Right cardiac atrium (tissue), 5 donors: ENCODE measurements around the gene CCDC141. TPM values are rescaled to one million over a fixed set of nuclear protein-coding genes. Genes with fewer than 3 reads are reported as not detected.

Experiments
- ATAC-seq, 2 donors: fragments of 200-7000 bp; cut with Tn5 transposase; one replicate each; pipeline versions ENCODE4 v1.8.0 to v1.9.1; 2020; ENCODE audit warnings: moderate library complexity in 2 of 2, mild to moderate bottlenecking in 1 of 2
- DNase-seq, 3 donors: peaks; one replicate each; pipeline ENCODE4 v3.0.0-alpha.2; 2020
- H3K27ac ChIP-seq: one replicate; pipeline ENCODE4 v1.5.1; 2013; ENCODE audit warnings: mild to moderate bottlenecking, low read length, control low read depth, moderate library complexity
- H3K27me3 ChIP-seq: one replicate; pipeline ENCODE4 v1.6.1; 2013; ENCODE audit not compliant: control insufficient read depth, insufficient read depth
- H3K4me1 ChIP-seq: one replicate; pipeline ENCODE4 v1.6.1; 2013; ENCODE audit warnings: low read length; ENCODE audit not compliant: control insufficient read depth, insufficient read depth
- H3K4me3 ChIP-seq: one replicate; pipeline ENCODE4 v1.5.1; 2013; ENCODE audit warnings: low read length, control low read depth
- H3K9me3 ChIP-seq: one replicate; pipeline ENCODE4 v1.6.1; 2013; ENCODE audit warnings: low read length; ENCODE audit not compliant: control insufficient read depth
- WGBS: extraction: QIAGEN DNeasy Blood & Tissue Kit; methylation state at CpG from one replicate; pipeline ENCODE4 v1.1.7; 2013; 5-methylcytosine and 5-hydroxymethylcytosine counted together
- intact Hi-C, 4 donors: fragments of 100-400 bp; cut with DNase I; formaldehyde crosslinking; loops; one replicate each; pipeline versions ENCODE4 v1.11.0 to v1.14.0; 2022 to 2023
- polyA plus RNA-seq: library from polyadenylated mRNA; stranded (reverse); fragments of 200-250 nt; gene quantifications from one replicate; pipeline ENCODE4 v1.2.3, GENCODE V29; 2013
- total RNA-seq, 4 donors: library from RNA; stranded (reverse); fragmentation: NEBNext Ultra II Directional; extraction: Animal tissue kit (Norgen Biotek cat#: 25700); gene quantifications; one replicate each; pipeline ENCODE4 v1.2.1, GENCODE V29; 2021
- donor health status: healthy with polysubstance abuse.
- donor health status: DM: no; HTN: yes; CAD: no.
- donor health status: DM: no; HTN: no; CAD: no.
- donor health status: DM: no; HTN: yes; CAD: no; lungs with severe emphysema.
- donor health status: DM: yes; HTN: yes; CAD: no.

Gene CCDC141
- total and polyA plus RNA-seq, 5 donors: 18.1 to 128 (median 71.7) TPM

DNA sequence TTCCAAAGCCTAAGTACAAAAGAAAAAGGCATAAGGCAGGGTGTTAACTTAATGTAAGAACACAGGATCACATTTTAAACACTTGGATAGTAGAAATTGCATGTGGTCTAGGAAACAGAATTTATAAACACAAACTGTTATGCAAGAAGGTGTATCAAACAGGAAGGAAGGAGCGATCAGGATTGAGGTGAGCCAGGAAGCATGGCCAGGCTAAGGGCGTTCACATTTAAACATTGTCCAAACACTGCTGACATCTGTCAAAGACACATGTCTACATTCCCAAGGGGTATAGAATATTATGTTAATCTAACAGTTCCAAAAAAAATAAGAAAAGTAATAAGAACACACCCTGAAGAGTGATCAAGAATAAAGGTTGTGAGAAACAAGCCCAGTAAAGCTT lies 71.3 kb downstream of the CCDC141 start:
- H3K9me3 ChIP-seq: no peaks in the 10 kb centered on the region
- no peak for ATAC-seq
- H3K4me3 ChIP-seq: no peak overlapping the region
- intact Hi-C loops: no loop called here
- H3K27me3 ChIP-seq: no peaks in the 10 kb centered on the region
- no peak for DNase-seq
- WGBS: 62% methylated on average over 2 of the region's 2 CpGs
- no peaks in the 10 kb centered on the region for H3K4me1 ChIP-seq
- H3K27ac ChIP-seq: no peak overlapping the region

DNA sequence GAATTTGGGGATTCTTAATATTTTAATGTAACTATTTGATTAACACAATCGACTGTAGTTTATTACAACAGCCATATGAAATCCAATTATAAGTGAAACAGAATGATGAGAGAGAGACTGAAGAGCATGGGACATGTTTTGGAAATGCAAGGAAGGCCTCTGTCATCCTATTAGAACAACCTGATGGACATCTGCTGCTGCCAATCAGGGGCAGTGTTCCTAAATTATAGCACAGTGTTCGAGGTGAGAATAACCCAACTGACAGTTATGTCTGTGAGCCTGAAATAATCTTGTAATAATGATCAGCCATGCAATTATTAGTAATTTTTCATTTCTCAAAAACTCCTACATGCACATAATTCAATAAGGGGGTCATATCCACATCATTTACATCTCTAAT lies 73.6 kb downstream of the CCDC141 start:
- DNase-seq: no peak
- ATAC-seq: no peak
- Histone ChIP-seq H3K27me3 (no peaks in the 10 kb centered on the region), H3K9me3 (no peaks in the 10 kb centered on the region), H3K4me1 (no peaks in the 10 kb centered on the region), H3K4me3 (no peak overlapping the region), H3K27ac (no peak overlapping the region)
- 85% methylated on average over 2 of the region's 2 CpGs for WGBS
- intact Hi-C loops: no loop called here

DNA sequence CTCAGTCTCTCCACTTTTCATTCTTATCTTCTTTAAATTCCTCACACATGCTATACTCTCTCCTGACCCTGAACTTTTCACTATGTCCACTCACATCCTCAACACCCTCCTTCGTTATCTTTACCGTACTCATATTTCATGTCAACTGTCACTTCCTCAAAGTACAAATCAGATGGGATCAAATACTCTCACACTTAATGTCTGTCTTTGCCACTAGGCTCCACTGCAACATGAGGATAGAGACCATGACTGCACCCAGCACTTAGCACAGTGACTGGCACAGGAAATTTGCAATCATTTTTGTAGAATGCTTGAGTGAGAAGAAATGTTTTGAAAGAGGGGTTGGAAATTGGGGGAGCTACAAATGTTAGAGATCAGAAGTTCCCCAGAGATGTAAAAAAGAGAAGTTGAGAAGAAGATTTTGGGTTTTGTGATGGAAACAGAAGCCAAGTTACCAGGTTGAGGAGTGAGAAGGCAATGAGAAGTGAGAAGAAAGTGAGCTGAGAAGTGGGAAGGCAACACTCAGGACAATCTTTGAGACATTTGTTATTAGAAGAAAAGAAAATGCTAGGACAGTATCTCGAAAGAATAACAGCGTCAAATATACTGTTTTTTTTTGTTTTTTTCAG lies 87.0 kb downstream of the CCDC141 start:
- ATAC-seq: peak; percentile 73 to 83
- WGBS: 64% methylated on average over 4 of the region's 4 CpGs
- intact Hi-C loops: no loop called here

DNA sequence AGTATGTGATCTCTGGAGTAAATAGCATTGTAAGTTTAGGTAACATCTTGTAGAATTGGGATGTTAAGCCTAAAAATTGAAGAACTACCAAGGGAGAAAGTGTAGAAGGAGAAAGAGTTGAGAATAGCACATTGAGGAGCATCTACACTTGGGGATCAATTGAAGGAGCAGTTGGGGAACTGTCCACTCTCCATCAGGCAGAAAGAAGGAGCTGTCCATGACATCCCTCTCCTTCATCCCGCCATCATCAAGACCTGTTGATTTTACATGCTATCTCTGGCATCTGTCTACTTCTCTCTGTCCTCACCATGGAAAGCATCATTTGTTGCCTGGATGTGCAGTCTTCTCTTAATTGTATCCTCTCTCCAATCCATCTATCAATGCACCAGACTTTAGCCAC lies 87.8 kb downstream of the CCDC141 start:
- H3K4me1 ChIP-seq: no peaks in the 10 kb centered on the region
- intact Hi-C loops: no loop called here
- no peak for DNase-seq
- WGBS: 71% methylated on average over 1 of the region's 1 CpG
- H3K27me3 ChIP-seq: no peaks in the 10 kb centered on the region
- H3K4me3 ChIP-seq: no peak overlapping the region
- H3K9me3 ChIP-seq: no peaks in the 10 kb centered on the region
- H3K27ac ChIP-seq: no peak overlapping the region
- ATAC-seq: no peak

More for the DNA sequence above, 87.0 kb downstream of the CCDC141 start:
- Histone ChIP-seq H3K9me3 (no peaks in the 10 kb centered on the region), H3K27ac (no peak overlapping the region), H3K27me3 (no peaks in the 10 kb centered on the region), H3K4me1 (no peaks in the 10 kb centered on the region), H3K4me3 (no peak overlapping the region)
- DNase-seq: no peak

DNA sequence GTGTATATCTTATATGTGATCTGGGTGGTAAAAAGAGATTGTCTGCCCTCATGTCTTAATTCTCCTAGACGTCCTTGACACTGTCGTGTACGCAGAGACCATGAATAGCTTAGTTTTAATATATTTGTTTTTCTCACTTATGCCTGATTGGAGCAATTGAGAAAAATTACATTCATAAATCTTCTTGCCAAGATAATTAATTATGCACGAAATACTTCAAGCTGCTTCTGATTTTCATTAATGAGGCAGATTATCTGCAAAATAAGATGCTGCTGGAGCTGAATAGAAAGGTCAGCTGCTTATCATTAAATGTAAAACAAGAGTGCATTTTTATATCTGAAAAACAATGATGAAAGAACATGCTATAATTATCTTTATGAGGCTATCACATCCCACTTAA lies 95.9 kb downstream of the CCDC141 start:
- Histone ChIP-seq H3K27ac (no peak overlapping the region), H3K27me3 (no peaks in the 10 kb centered on the region), H3K9me3 (no peaks in the 10 kb centered on the region), H3K4me3 (no peak overlapping the region), H3K4me1 (peaks cover 3% of the 10 kb centered on the region)
- intact Hi-C loops: no loop called here
- DNase-seq: no peak
- ATAC-seq: no peak
- 80% methylated on average over 4 of the region's 4 CpGs for WGBS

DNA sequence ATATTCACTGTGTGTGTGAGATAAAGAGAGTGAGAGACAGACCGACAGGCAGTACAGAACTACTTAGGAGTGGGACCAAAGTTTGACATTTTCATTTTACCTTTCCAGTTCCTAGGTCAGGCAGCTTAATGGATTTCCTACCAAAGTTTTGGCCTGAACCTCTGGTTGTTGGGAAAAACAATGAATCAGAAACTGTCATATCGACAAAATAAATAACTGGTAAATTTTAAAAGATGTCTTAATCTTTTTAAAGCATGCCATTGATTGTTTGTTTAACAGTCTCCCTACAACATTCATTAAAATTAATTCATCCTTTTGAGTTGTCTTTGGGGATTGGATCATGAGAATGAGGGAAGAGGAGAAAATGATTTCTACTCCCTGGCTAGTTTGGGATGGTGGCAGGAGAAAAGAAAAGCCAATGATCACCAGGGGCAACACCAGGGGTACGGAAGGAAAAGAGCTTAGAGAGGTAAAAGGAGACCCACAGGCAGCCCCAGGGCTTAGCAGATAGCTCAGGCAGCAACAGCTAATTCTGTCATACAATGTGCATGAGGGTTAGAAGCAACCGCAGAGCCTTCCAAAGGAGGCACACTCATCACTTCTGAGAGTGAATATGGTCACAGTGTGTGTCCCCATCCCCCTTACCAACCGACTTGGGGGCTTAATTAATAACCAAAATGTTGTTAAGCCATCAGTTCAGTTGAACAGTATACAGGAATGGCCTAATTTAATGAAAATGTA lies 98.5 kb downstream of the CCDC141 start:
- Histone ChIP-seq H3K27ac (no peak overlapping the region), H3K9me3 (no peaks in the 10 kb centered on the region), H3K4me1 (peaks cover 3% of the 10 kb centered on the region), H3K4me3 (no peak overlapping the region), H3K27me3 (no peaks in the 10 kb centered on the region)
- WGBS: 84% methylated on average over 5 of the region's 5 CpGs
- intact Hi-C loops: no loop called here
- DNase-seq (no peak), ATAC-seq (no peak)

DNA sequence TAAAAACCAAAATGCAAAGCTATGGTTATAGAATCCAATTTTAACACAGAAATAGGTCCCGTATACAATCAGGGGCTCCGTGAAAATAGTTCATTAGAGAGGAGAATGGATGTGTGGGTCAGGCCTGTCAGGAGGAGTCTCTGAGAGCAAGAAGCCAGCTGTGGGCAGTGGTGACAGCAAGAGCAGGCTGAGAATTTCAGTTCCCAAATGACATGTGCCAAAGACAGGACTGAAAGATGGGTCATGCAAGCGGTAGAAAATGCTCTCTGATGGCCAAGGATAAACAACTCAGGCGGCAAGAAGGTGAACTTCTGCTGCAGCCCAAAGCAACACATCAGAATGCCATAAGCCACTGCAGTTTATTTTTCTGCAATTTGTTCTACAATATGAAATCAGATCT lies 100.4 kb downstream of the CCDC141 start:
- ATAC-seq (no peak), DNase-seq (no peak)
- intact Hi-C loops: no loop called here
- Histone ChIP-seq H3K4me3 (no peak overlapping the region), H3K9me3 (no peaks in the 10 kb centered on the region), H3K4me1 (no peaks in the 10 kb centered on the region), H3K27me3 (no peaks in the 10 kb centered on the region), H3K27ac (no peak overlapping the region)
- 69% methylated on average over 4 of the region's 4 CpGs for WGBS

DNA sequence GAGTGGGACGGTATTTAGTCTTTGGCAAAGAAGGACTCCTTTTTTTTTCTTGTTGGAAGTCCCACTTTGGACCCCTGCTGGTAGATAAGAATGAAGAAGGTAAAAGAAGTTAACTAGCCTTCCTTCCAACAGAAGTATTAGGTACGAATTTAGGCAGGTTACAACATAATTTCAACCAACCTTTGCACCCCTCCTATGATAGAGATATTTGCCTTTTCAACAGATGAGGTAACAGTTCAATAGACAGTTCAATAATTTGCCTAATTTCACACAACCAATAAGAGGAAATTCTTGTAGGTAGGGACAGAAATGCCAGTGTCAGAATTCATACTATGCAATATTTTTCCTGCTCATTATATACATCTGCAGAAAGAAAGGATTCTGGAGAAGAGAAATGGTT lies 100.8 kb downstream of the CCDC141 start:
- Histone ChIP-seq H3K4me3 (no peak overlapping the region), H3K27ac (no peak overlapping the region), H3K27me3 (no peaks in the 10 kb centered on the region), H3K9me3 (no peaks in the 10 kb centered on the region), H3K4me1 (no peaks in the 10 kb centered on the region)
- no peak for ATAC-seq
- intact Hi-C loops: no loop called here
- WGBS: 86% methylated on average over 2 of the region's 2 CpGs
- no peak for DNase-seq

DNA sequence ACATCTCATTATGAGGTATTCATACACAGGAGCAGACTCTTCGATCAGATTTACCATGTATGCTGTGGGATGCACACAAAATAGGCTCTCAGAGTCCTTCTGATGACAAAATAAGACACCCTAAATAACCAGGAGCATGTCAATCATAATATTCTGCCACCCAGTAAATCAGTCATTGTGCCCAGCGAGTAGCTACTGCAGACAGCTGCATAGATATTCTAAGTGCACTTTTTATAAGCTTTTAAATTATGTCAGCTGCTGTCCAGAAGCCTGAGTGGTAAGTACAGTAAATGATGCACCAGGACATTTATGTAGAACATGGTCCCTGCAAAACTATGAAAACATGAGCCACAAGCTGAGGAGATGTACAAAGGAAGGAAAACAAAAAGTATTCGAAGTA lies 102.9 kb downstream of the CCDC141 start:
- WGBS: 83% methylated on average over 3 of the region's 3 CpGs
- H3K27ac ChIP-seq: no peak overlapping the region
- H3K4me3 ChIP-seq: no peak overlapping the region
- intact Hi-C loops: no loop called here
- no peaks in the 10 kb centered on the region for H3K4me1 ChIP-seq
- no peak for DNase-seq
- no peaks in the 10 kb centered on the region for H3K9me3 ChIP-seq
- H3K27me3 ChIP-seq: no peaks in the 10 kb centered on the region
- ATAC-seq: no peak

DNA sequence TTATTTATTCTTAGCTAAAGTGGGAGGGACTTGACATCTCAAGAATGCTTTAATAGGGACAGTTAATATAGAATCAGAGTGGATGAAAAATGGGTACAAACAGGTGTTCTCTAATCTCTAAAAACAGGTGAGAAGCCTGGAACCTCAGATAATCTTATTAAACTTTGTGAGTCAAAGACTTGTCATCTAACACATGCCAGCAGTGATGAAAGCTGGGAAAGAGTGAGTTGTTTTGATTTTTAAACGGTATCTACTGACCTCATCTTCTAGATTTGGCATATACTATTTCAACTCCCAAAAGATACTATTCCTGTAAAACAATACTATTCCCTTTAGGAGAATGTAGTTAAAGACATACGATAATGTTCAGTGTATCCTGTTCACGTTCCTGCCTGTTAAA lies 103.4 kb downstream of the CCDC141 start:
- no peaks in the 10 kb centered on the region for H3K9me3 ChIP-seq
- H3K27me3 ChIP-seq: no peaks in the 10 kb centered on the region
- no peaks in the 10 kb centered on the region for H3K4me1 ChIP-seq
- no peak overlapping the region for H3K27ac ChIP-seq
- no peak overlapping the region for H3K4me3 ChIP-seq
- no peak for DNase-seq
- 53% methylated on average over 3 of the region's 3 CpGs for WGBS
- ATAC-seq: no peak
- intact Hi-C loops: no loop called here

DNA sequence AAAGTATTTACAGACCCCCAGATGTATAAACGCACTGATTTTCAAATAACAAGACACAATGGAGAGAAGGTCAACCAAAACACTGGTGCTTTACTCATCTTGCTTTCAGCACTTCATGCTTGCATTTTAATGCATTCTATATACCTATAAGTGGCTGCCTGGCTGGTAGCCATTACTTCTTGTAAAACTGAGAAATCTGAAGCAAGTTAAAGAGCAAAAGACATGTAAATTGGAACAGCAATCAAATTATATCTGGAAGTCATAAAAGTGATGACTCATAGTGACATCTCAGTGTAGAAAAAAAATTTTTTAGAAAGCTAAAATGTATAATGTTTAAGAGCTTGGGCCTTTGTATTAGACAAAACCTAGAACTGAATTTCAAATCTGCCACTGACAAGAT lies 106.2 kb downstream of the CCDC141 start:
- Histone ChIP-seq H3K9me3 (no peaks in the 10 kb centered on the region), H3K4me1 (no peaks in the 10 kb centered on the region), H3K27ac (no peak overlapping the region), H3K4me3 (no peak overlapping the region), H3K27me3 (no peaks in the 10 kb centered on the region)
- ATAC-seq (no peak), DNase-seq (no peak)
- 89% methylated on average over 1 of the region's 1 CpG for WGBS
- intact Hi-C loops: no loop called here

DNA sequence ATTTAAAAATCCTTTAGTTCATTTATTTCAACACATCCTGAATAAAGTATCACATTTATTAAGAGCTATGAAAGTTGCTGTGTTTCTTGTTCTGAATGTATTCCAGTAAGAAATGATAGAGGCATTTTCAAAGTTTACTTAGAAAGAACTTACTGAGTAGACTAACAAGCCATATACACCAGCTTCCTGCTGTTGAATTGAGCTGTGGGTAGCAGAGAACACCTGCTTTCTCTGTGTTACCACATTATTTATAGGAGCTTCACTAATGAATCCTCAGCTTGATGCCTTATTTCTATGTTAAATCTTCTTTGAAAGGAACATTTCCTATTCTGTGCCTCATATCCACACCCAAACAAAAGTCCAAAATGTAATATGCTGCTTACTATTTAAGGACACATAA lies 115.4 kb downstream of the CCDC141 start:
- Histone ChIP-seq H3K27me3 (no peaks in the 10 kb centered on the region), H3K9me3 (no peaks in the 10 kb centered on the region), H3K4me1 (no peaks in the 10 kb centered on the region), H3K27ac (no peak overlapping the region), H3K4me3 (no peak overlapping the region)
- ATAC-seq (no peak), DNase-seq (no peak)
- intact Hi-C loops: no loop called here
